HepG2 (cell line): ENCODE measurements around the gene CYP4A11. TPM values are rescaled to one million over a fixed set of nuclear protein-coding genes. Genes with fewer than 3 reads are reported as not detected.
A peak's percentile ranks its signal among the peaks of the same experiment; 100 is the strongest.

ENCODE experiments used
- ATAC-seq: fragments of 200-7000 bp; cut with Tn5 transposase; 3 replicates; pipeline ENCODE4 v1.9.1; 2020; ENCODE audit warnings: mild to moderate bottlenecking, moderate library complexity
- BruUV-seq: library from RNA; stranded (reverse); fragments of 400-500 nt; replicated peaks from 2 replicates; lab custom pipeline; 2021; lab: Mats Ljungman, UMichigan
- CTCF ChIA-PET: fragments of 300-600 bp; formaldehyde crosslinking; extraction: SDS; loops from one replicate; lab custom pipeline; 2021; ENCODE audit warnings: low total read pairs, inconsistent platforms, low intra/inter-chr PET ratio; lab: Yijun Ruan, JAX
- POLR2A ChIA-PET: fragments of 350-600 bp; sonication (Branson Sonifier 250); formaldehyde crosslinking; loops from one replicate; lab custom pipeline; 2020; ENCODE audit warnings: antibody characterized with exemption, inconsistent platforms; lab: Yijun Ruan, JAX
- DNase-seq: peaks from one replicate; pipeline ENCODE4 v3.0.0-alpha.2; 2015; ENCODE audit warnings: low spot score
- FAIRE-seq: peaks from 3 replicates; lab custom pipeline; 2011; peaks lifted over from hg19 to GRCh38; lab: Jason Lieb, UNC
- H2AFZ ChIP-seq: one replicate; pipeline ENCODE4 v1.6.1; 2011; ENCODE audit warnings: low read length, inconsistent platforms
- H3K27ac ChIP-seq: fragments of 300-600 bp; 3 replicates; pipeline ENCODE4 v1.8.0; 2011; ENCODE audit warnings: mixed run types, mild to moderate bottlenecking, mixed read lengths, low read length, inconsistent platforms; ENCODE audit not compliant: insufficient read depth; ENCODE audit errors: extremely low read length
- H3K27me3 ChIP-seq, 2 experiments: fragments of 200-600 bp in 1 of 2; 2 replicates in 1 of 2; 3 replicates in 1 of 2; pipeline versions ENCODE4 v1.6.0 to v1.8.0; 2011; ENCODE audit warnings: low read length in 2 of 2, mild to moderate bottlenecking in 2 of 2, moderate library complexity in 2 of 2, inconsistent platforms in 1 of 2; ENCODE audit not compliant: insufficient read depth in 2 of 2, control insufficient read depth in 1 of 2
- H3K36me3 ChIP-seq, 2 experiments: fragments of 200-600 bp in 1 of 2; replicated peaks in 1 of 2; 2 replicates in 1 of 2; 3 replicates in 1 of 2; pipeline versions ENCODE4 v1.5.1 to v1.8.0; 2011; ENCODE audit warnings: low read length in 2 of 2, inconsistent platforms in 1 of 2; ENCODE audit not compliant: insufficient read depth in 2 of 2, control insufficient read depth in 1 of 2
- H3K4me1 ChIP-seq: 2 replicates; pipeline ENCODE4 v1.5.1; 2012; ENCODE audit warnings: low read length, inconsistent platforms; ENCODE audit not compliant: insufficient read depth
- H3K4me2 ChIP-seq: 2 replicates; pipeline ENCODE4 v1.6.0; 2011; ENCODE audit warnings: low read depth, low read length, inconsistent platforms
- H3K4me3 ChIP-seq, 3 experiments: fragments of 200-600 bp in 1 of 3; sonication (generic), shearing (Covaris generic) in 1 of 3; replicated peaks in 1 of 3; 2 replicates each; pipeline ENCODE4 v1.5.1; 2011 to 2016; ENCODE audit warnings: low read length in 3 of 3, inconsistent platforms in 2 of 3, low read depth in 2 of 3, mild to moderate bottlenecking in 2 of 3, control low read depth in 1 of 3, mixed read lengths in 1 of 3; ENCODE audit not compliant: insufficient read depth in 1 of 3
- H3K79me2 ChIP-seq: one replicate; pipeline ENCODE4 v1.6.1; 2011; ENCODE audit warnings: low read length, inconsistent platforms; ENCODE audit not compliant: insufficient read depth
- H3K9ac ChIP-seq: 2 replicates; pipeline ENCODE4 v1.6.0; 2011; ENCODE audit warnings: mild to moderate bottlenecking, low read depth, low read length, inconsistent platforms; ENCODE audit not compliant: insufficient read depth
- H3K9me3 ChIP-seq: 2 replicates; pipeline ENCODE4 v1.5.1; 2012; ENCODE audit warnings: mild to moderate bottlenecking, low read length
- H4K20me1 ChIP-seq: 2 replicates; pipeline ENCODE4 v1.6.0; 2011; ENCODE audit warnings: inconsistent platforms, mild to moderate bottlenecking, low read length, moderate library complexity; ENCODE audit not compliant: insufficient read depth
- BORCS8-MEF2B ChIP-seq: sonication (generic); formaldehyde crosslinking; IDR thresholded peaks from 2 replicates; pipeline ENCODE4 v1.8.0; 2022; ENCODE audit warnings: mild to moderate bottlenecking, missing genetic modification reagents
- PAWR ChIP-seq: sonication (generic); formaldehyde crosslinking; IDR thresholded peaks from 2 replicates; pipeline ENCODE4 v1.4.0; 2020; ENCODE audit warnings: missing genetic modification reagents, mild to moderate bottlenecking, borderline replicate concordance
- RXRB ChIP-seq: IDR thresholded peaks from 2 replicates; pipeline ENCODE4 v1.6.1; 2016; ENCODE audit warnings: borderline replicate concordance, missing genetic modification reagents, missing compliant biosample characterization
- ZIK1 ChIP-seq: sonication (generic); formaldehyde crosslinking; IDR thresholded peaks from 2 replicates; pipeline ENCODE4 v1.5.0; 2020; ENCODE audit warnings: mild to moderate bottlenecking, low read depth, missing genetic modification reagents, borderline replicate concordance
- ZNF10 ChIP-seq: sonication (generic); formaldehyde crosslinking; IDR thresholded peaks from 2 replicates; pipeline ENCODE4 v1.4.0; 2020; ENCODE audit warnings: mild to moderate bottlenecking, low read depth, missing genetic modification reagents, borderline replicate concordance
- ZNF607 ChIP-seq: sonication (generic); formaldehyde crosslinking; IDR thresholded peaks from 2 replicates; pipeline ENCODE4 v1.5.1; 2020; ENCODE audit warnings: missing genetic modification reagents, mild to moderate bottlenecking, borderline replicate concordance
- ZNF713 ChIP-seq: sonication (generic); formaldehyde crosslinking; IDR thresholded peaks from 2 replicates; pipeline ENCODE4 v1.4.0; 2020; ENCODE audit warnings: mild to moderate bottlenecking, missing genetic modification reagents
- WGBS: methylation state at CpG from one replicate; pipeline ENCODE4 v1.1.6; 2017; ENCODE audit warnings: low lambda C conversion rate; 5-methylcytosine and 5-hydroxymethylcytosine counted together
- in situ Hi-C: cut with HindIII; loops from 2 replicates; pipeline ENCODE4 v1.10.0; 2017; ENCODE audit warnings: low pct_unique_long_range_greater_than_20kb; ENCODE audit not compliant: extremely low pct_ligation_motif_present
- intact Hi-C: fragments of 100-400 bp; cut with micrococcal nuclease; formaldehyde crosslinking; loops from one replicate; pipeline ENCODE4 v1.10.0; 2022; ENCODE audit not compliant: unreplicated experiment
- polyA plus RNA-seq, 8 experiments: library from polyadenylated mRNA; depleted of rRNA in 3 of 8; stranded (reverse) in 7 of 8; unstranded in 1 of 8; fragments of >200 nt; fragmentation: Illumina TruSeq in 4 of 8; extraction: Trizol in 4 of 8; gene quantifications; 2 replicates each; pipeline versions ENCODE4 v1.2.1 to v1.2.3, GENCODE V29; 2011 to 2016; ENCODE audit warnings: low read depth in 4 of 8, missing spikeins in 1 of 8, mixed read lengths in 1 of 8; ENCODE audit not compliant: insufficient read depth in 1 of 8
- total RNA-seq, 5 experiments: library from RNA; depleted of rRNA; stranded (reverse); fragments of >200 nt; fragmentation: Illumina TruSeq; extraction: Trizol; gene quantifications; 2 replicates each; pipeline ENCODE4 v1.2.3, GENCODE V29; 2016; ENCODE audit warnings: low read depth in 1 of 5
- TF ChIP-seq, protein P1 (sequence below), 2 experiments: fragments of 450-650 bp in 1 of 2; sonication (generic) in 1 of 2; formaldehyde crosslinking; IDR thresholded peaks; 2 replicates each; pipeline versions ENCODE4 v1.5.0 to v1.8.0; 2020 to 2022; ENCODE audit warnings: mild to moderate bottlenecking in 1 of 2, missing genetic modification reagents in 1 of 2
- TF ChIP-seq, protein P2 (sequence below): sonication (generic); formaldehyde crosslinking; conservative IDR thresholded peaks from 2 replicates; pipeline ENCODE4 v1.4.0; 2020; ENCODE audit warnings: mild to moderate bottlenecking, missing genetic modification reagents, moderate library complexity
- TF ChIP-seq, protein P3 (sequence below): sonication (generic); formaldehyde crosslinking; IDR thresholded peaks from 2 replicates; pipeline ENCODE4 v1.4.0; 2020; ENCODE audit warnings: missing genetic modification reagents
- TF ChIP-seq, protein P4 (sequence below): sonication (generic); formaldehyde crosslinking; IDR thresholded peaks from 2 replicates; pipeline ENCODE4 v1.4.0; 2020; ENCODE audit warnings: missing genetic modification reagents, borderline replicate concordance

CYP4A11 gene
- total and polyA plus RNA-seq, 2 of the 13 experiments (the other 11 are each of a cell fraction or from before 2014, with no cell fraction given): not detected

DNA sequence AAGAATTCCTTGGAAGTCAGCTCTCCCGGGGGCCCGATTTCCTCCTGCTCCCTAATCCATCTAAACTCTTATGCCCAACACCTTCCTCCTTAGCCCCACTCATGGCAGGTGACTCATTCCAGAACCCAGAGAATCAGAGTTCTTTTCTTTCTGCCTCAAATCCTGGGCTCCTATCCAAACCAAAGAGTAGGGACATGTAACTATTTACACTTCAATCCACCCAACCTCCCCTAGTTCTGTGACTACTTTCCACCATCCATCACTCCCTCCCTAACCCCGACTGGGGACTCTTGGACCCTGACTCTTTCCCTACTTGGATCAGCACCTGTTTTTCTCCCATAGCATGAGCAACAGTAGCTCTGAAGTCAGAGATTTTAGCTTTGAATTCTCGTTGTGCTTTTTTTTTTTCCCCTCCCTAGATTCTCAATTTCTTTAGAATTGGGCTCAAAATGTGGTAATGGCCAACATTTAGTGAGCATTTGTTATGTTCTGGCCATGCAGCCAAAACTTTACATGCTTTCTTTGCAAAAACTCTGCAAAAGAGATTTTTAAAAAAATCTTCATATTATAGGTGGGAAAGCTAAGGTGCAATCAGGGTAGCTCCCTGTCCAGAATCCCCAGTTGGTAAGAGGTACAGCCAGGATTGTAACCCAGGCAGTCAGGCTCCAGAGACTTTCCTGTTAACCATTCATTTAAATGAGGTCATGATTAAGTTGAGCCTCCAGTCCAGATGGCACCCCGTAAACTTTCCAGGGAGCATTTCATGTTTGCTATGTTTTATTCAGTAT, 7.5 kb upstream of the CYP4A11 start:
- peak; percentile 69; the same call in 2 of the 3 replicates for ATAC-seq
- no peak overlapping the region for H3K4me3 ChIP-seq
- H3K4me2 ChIP-seq: no peak overlapping the region
- CTCF ChIA-PET: no interaction called here
- no peak for FAIRE-seq
- H3K4me1 ChIP-seq: peaks cover 12% of the 10 kb centered on the region
- no peak overlapping the region for H3K27ac ChIP-seq
- no peaks in the 10 kb centered on the region for H3K27me3 ChIP-seq
- in situ Hi-C loops: loop anchor here (25.0 kb wide), 1 partner anchor 188 kb away; the partner anchor contains the start of gene CYP4A22
- POLR2A ChIA-PET: no interaction called here
- DNase-seq: peak; percentile 20
- H3K9me3 ChIP-seq: no peaks in the 10 kb centered on the region
- BruUV-seq: no TSS peak
- H2AFZ ChIP-seq: no peak overlapping the region
- 20% methylated on average over 4 of the region's 5 CpGs for WGBS
- no peaks in the 10 kb centered on the region for H4K20me1 ChIP-seq
- H3K9ac ChIP-seq: no peak overlapping the region
- intact Hi-C loops: no loop called here
- H3K79me2 ChIP-seq: no peaks in the 10 kb centered on the region
- H3K36me3 ChIP-seq: no peaks in the 10 kb centered on the region
- TF ChIP-seq RXRB (peak; percentile 52; the same call in 1 of the 2 replicates), PAWR (no peak), ZNF713 (no peak), ZIK1 (no peak), ZNF10 (CRISPR knock-in tag) (no peak), BORCS8-MEF2B (no peak), ZNF607 (CRISPR knock-in tag) (no peak)
- TF ChIP-seq, protein P1, sequence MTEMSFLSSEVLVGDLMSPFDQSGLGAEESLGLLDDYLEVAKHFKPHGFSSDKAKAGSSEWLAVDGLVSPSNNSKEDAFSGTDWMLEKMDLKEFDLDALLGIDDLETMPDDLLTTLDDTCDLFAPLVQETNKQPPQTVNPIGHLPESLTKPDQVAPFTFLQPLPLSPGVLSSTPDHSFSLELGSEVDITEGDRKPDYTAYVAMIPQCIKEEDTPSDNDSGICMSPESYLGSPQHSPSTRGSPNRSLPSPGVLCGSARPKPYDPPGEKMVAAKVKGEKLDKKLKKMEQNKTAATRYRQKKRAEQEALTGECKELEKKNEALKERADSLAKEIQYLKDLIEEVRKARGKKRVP (CRISPR knock-in tag; IDR thresholded peaks at IDR 0.05): no peak
- TF ChIP-seq, protein P2, sequence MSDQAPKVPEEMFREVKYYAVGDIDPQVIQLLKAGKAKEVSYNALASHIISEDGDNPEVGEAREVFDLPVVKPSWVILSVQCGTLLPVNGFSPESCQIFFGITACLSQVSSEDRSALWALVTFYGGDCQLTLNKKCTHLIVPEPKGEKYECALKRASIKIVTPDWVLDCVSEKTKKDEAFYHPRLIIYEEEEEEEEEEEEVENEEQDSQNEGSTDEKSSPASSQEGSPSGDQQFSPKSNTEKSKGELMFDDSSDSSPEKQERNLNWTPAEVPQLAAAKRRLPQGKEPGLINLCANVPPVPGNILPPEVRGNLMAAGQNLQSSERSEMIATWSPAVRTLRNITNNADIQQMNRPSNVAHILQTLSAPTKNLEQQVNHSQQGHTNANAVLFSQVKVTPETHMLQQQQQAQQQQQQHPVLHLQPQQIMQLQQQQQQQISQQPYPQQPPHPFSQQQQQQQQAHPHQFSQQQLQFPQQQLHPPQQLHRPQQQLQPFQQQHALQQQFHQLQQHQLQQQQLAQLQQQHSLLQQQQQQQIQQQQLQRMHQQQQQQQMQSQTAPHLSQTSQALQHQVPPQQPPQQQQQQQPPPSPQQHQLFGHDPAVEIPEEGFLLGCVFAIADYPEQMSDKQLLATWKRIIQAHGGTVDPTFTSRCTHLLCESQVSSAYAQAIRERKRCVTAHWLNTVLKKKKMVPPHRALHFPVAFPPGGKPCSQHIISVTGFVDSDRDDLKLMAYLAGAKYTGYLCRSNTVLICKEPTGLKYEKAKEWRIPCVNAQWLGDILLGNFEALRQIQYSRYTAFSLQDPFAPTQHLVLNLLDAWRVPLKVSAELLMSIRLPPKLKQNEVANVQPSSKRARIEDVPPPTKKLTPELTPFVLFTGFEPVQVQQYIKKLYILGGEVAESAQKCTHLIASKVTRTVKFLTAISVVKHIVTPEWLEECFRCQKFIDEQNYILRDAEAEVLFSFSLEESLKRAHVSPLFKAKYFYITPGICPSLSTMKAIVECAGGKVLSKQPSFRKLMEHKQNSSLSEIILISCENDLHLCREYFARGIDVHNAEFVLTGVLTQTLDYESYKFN (CRISPR knock-in tag): 0 out of 2 replicates have a peak, but pooled peaks have one; percentile 16
- TF ChIP-seq, protein P3, sequence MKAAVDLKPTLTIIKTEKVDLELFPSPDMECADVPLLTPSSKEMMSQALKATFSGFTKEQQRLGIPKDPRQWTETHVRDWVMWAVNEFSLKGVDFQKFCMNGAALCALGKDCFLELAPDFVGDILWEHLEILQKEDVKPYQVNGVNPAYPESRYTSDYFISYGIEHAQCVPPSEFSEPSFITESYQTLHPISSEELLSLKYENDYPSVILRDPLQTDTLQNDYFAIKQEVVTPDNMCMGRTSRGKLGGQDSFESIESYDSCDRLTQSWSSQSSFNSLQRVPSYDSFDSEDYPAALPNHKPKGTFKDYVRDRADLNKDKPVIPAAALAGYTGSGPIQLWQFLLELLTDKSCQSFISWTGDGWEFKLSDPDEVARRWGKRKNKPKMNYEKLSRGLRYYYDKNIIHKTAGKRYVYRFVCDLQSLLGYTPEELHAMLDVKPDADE (CRISPR knock-in tag): no peak
- TF ChIP-seq, protein P4, sequence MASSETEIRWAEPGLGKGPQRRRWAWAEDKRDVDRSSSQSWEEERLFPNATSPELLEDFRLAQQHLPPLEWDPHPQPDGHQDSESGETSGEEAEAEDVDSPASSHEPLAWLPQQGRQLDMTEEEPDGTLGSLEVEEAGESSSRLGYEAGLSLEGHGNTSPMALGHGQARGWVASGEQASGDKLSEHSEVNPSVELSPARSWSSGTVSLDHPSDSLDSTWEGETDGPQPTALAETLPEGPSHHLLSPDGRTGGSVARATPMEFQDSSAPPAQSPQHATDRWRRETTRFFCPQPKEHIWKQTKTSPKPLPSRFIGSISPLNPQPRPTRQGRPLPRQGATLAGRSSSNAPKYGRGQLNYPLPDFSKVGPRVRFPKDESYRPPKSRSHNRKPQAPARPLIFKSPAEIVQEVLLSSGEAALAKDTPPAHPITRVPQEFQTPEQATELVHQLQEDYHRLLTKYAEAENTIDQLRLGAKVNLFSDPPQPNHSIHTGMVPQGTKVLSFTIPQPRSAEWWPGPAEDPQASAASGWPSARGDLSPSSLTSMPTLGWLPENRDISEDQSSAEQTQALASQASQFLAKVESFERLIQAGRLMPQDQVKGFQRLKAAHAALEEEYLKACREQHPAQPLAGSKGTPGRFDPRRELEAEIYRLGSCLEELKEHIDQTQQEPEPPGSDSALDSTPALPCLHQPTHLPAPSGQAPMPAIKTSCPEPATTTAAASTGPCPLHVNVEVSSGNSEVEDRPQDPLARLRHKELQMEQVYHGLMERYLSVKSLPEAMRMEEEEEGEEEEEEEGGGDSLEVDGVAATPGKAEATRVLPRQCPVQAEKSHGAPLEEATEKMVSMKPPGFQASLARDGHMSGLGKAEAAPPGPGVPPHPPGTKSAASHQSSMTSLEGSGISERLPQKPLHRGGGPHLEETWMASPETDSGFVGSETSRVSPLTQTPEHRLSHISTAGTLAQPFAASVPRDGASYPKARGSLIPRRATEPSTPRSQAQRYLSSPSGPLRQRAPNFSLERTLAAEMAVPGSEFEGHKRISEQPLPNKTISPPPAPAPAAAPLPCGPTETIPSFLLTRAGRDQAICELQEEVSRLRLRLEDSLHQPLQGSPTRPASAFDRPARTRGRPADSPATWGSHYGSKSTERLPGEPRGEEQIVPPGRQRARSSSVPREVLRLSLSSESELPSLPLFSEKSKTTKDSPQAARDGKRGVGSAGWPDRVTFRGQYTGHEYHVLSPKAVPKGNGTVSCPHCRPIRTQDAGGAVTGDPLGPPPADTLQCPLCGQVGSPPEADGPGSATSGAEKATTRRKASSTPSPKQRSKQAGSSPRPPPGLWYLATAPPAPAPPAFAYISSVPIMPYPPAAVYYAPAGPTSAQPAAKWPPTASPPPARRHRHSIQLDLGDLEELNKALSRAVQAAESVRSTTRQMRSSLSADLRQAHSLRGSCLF: no peak
